Endothelial cell of umbilical vein (primary cell): ENCODE data around the gene HIC1.

Experiments
- EZH2 ChIP-seq: IDR thresholded peaks from 2 replicates; pipeline ENCODE4 v1.6.1; 2012; ENCODE audit warnings: borderline replicate concordance, low read depth, mild to moderate bottlenecking, moderate library complexity, low read length, inconsistent platforms; ENCODE audit not compliant: severe bottlenecking
- FOS ChIP-seq: IDR thresholded peaks from 2 replicates; pipeline ENCODE4 v1.6.1; 2011; ENCODE audit warnings: mild to moderate bottlenecking, low read length, moderate library complexity, borderline replicate concordance; ENCODE audit not compliant: insufficient read depth
- POLR2A ChIP-seq: IDR thresholded peaks from 2 replicates; pipeline ENCODE4 v1.6.1; 2012; ENCODE audit warnings: low read depth, mild to moderate bottlenecking, control low read depth, low read length
- POLR2AphosphoS5 ChIP-seq: IDR thresholded peaks from 2 replicates; pipeline ENCODE4 v1.6.1; 2012; ENCODE audit warnings: low read depth, mild to moderate bottlenecking, control low read depth, low read length, moderate library complexity; ENCODE audit not compliant: insufficient read depth
- TF ChIP-seq, protein P1 (sequence below), 2 donors: IDR thresholded peaks; 1 replicate in 1 of 2; 2 replicates in 1 of 2; pipeline ENCODE4 v1.5.1; 2011; ENCODE audit warnings: low read length in 2 of 2, mild to moderate bottlenecking in 2 of 2, moderate library complexity in 2 of 2, control low read depth in 1 of 2, inconsistent platforms in 1 of 2, low read depth in 1 of 2; ENCODE audit not compliant: insufficient read depth in 1 of 2; ENCODE audit errors: extremely low read depth in 1 of 2
- TF ChIP-seq, protein P2 (sequence below): IDR thresholded peaks from 2 replicates; pipeline ENCODE4 v1.6.1; 2011; ENCODE audit not compliant: insufficient read depth, insufficient read length

DNA sequence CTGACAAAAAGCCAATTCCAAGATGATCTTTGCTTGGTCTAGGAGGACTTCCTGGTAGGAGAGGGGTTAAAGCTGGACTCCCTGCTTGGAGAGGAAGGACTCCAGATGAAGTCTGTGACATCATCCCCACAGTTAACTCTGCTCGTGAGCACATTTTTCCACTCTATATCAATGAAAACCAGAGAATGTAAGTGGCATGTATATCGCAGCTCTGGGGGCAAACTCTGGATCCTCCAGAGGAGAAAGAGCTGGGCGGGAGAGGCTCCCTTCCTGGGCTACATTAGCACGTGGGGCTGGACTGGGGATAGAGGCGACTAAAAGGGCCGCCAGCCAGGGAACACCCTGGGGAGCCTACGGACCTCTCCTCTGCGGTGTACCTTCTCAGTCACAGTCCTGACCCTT lies 34.1 kb downstream of the HIC1 start:
- TF ChIP-seq, protein P1, sequence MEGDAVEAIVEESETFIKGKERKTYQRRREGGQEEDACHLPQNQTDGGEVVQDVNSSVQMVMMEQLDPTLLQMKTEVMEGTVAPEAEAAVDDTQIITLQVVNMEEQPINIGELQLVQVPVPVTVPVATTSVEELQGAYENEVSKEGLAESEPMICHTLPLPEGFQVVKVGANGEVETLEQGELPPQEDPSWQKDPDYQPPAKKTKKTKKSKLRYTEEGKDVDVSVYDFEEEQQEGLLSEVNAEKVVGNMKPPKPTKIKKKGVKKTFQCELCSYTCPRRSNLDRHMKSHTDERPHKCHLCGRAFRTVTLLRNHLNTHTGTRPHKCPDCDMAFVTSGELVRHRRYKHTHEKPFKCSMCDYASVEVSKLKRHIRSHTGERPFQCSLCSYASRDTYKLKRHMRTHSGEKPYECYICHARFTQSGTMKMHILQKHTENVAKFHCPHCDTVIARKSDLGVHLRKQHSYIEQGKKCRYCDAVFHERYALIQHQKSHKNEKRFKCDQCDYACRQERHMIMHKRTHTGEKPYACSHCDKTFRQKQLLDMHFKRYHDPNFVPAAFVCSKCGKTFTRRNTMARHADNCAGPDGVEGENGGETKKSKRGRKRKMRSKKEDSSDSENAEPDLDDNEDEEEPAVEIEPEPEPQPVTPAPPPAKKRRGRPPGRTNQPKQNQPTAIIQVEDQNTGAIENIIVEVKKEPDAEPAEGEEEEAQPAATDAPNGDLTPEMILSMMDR (IDR thresholded peaks at IDR 0.05; ENCODE audit: extremely low read depth in 1 of 2, insufficient read depth in 1 of 2, low read depth in 1 of 2, low read length in 2 of 2): no peak
- TF ChIP-seq POLR2AphosphoS5: no peak
- no peak for TF ChIP-seq POLR2A
- TF ChIP-seq, protein P2, sequence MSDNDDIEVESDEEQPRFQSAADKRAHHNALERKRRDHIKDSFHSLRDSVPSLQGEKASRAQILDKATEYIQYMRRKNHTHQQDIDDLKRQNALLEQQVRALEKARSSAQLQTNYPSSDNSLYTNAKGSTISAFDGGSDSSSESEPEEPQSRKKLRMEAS: no peak
- TF ChIP-seq FOS: no peak
- no peak for TF ChIP-seq EZH2
